NCI-H2029 (cell line): ENCODE results near the gene WDR88.
A peak's percentile ranks its signal among the peaks of the same experiment; 100 is the strongest.
"Not testable (repeated sequence)": the region's sequence is repeated elsewhere in the genome, so short reads cannot be mapped to it uniquely, and the experiment has no call there.

Experiments used
- DNase-seq: peaks from one replicate; lab custom pipeline; 2025; lab: John Stamatoyannopoulos, UW

Gene WDR88

GRCh38 chr19:33211794-33212435, 80.0 kb downstream of the WDR88 start:
- no peak for DNase-seq

GRCh38 chr19:33212436-33213172, 80.7 kb downstream of the WDR88 start:
- DNase-seq: no peak

- peak; percentile 11 for DNase-seq
Observed at GRCh38 chr19:33214596-33214995, 82.7 kb downstream of the WDR88 start.

GRCh38 chr19:33215438-33216197, 83.7 kb downstream of the WDR88 start:
- DNase-seq: no peak

GRCh38 chr19:33216198-33216830, 84.4 kb downstream of the WDR88 start:
- no peak for DNase-seq

- DNase-seq: no peak
Observed at GRCh38 chr19:33217881-33218280, 86.0 kb downstream of the WDR88 start.

GRCh38 chr19:33219261-33219815, 87.4 kb downstream of the WDR88 start:
- DNase-seq: no peak

GRCh38 chr19:33220115-33220514, 88.2 kb downstream of the WDR88 start:
- no peak for DNase-seq

GRCh38 chr19:33220735-33221134, 88.8 kb downstream of the WDR88 start:
- no peak for DNase-seq

- DNase-seq: no peak
Observed at GRCh38 chr19:33221638-33222037, 89.7 kb downstream of the WDR88 start.

- DNase-seq: not testable (repeated sequence)
Observed at GRCh38 chr19:33222255-33222654, 90.3 kb downstream of the WDR88 start.

GRCh38 chr19:33224694-33225457, 93.0 kb downstream of the WDR88 start:
- no peak for DNase-seq
